ENCODE measurements around the gene GATB.

The GATB gene

GRCh38 chr4:151652841-151653547, 107.8 kb downstream of the GATB start:
- no peak overlapping the region for H3K4me3 Mint-ChIP-seq
- no peak for TF ChIP-seq CTCF (IDR thresholded peaks at IDR 0.05; ENCODE audit: unreplicated experiment in 3 of 3)
- H3K4me1 Mint-ChIP-seq, result peaks cover 7% of the 10 kb centered on the region
- no peak overlapping the region for H3K27ac Mint-ChIP-seq
- no peaks in the 10 kb centered on the region for H3K9me3 Mint-ChIP-seq
- peaks cover 19% of the 10 kb centered on the region for H3K36me3 Mint-ChIP-seq (ENCODE audit: low read depth)
- H3K27me3 Mint-ChIP-seq (ENCODE audit: low read depth), result peaks cover 15% of the 10 kb centered on the region

- Mint-ChIP-seq H3K27ac (no peak overlapping the region), H3K27me3 (ENCODE audit: low read depth) (peaks cover 15% of the 10 kb centered on the region), H3K36me3 (ENCODE audit: low read depth) (peaks cover 12% of the 10 kb centered on the region), H3K9me3 (no peaks in the 10 kb centered on the region), H3K4me3 (no peak overlapping the region), H3K4me1 (peaks cover 7% of the 10 kb centered on the region)
- no peak for TF ChIP-seq CTCF (IDR thresholded peaks at IDR 0.05; ENCODE audit: unreplicated experiment in 3 of 3)
These were observed 109.3 kb downstream of the GATB start for GRCh38 chr4:151651496-151651895.

GRCh38 chr4:151649479-151649878, 111.3 kb downstream of the GATB start:
- H3K9me3 Mint-ChIP-seq, result no peaks in the 10 kb centered on the region
- no peak overlapping the region for H3K4me3 Mint-ChIP-seq
- no peak for TF ChIP-seq CTCF (IDR thresholded peaks at IDR 0.05; ENCODE audit: unreplicated experiment in 3 of 3)
- H3K4me1 Mint-ChIP-seq, result peaks cover 7% of the 10 kb centered on the region
- no peak overlapping the region for H3K27ac Mint-ChIP-seq
- H3K36me3 Mint-ChIP-seq (ENCODE audit: low read depth), result peaks cover 12% of the 10 kb centered on the region
- peaks cover 15% of the 10 kb centered on the region for H3K27me3 Mint-ChIP-seq (ENCODE audit: low read depth)

- no peak overlapping the region for H3K4me3 Mint-ChIP-seq
- H3K27me3 Mint-ChIP-seq (ENCODE audit: low read depth), result peaks cover 4% of the 10 kb centered on the region
- H3K36me3 Mint-ChIP-seq (ENCODE audit: low read depth), result peaks cover 12% of the 10 kb centered on the region
These were observed 114.5 kb downstream of the GATB start for GRCh38 chr4:151646322-151646721.

GRCh38 chr4:151644622-151645021, 116.2 kb downstream of the GATB start:
- H3K9me3 Mint-ChIP-seq, result no peaks in the 10 kb centered on the region
- no peaks in the 10 kb centered on the region for H3K36me3 Mint-ChIP-seq (ENCODE audit: low read depth)
- no peak overlapping the region for H3K27ac Mint-ChIP-seq
- H3K27me3 Mint-ChIP-seq (ENCODE audit: low read depth), result no peaks in the 10 kb centered on the region
- H3K4me1 Mint-ChIP-seq, result no peaks in the 10 kb centered on the region
- no peak overlapping the region for H3K4me3 Mint-ChIP-seq
- TF ChIP-seq CTCF (IDR thresholded peaks at IDR 0.05; ENCODE audit: unreplicated experiment in 3 of 3), result no peak

More at GRCh38 chr4:151646322-151646721, 114.5 kb downstream of the GATB start:
- no peaks in the 10 kb centered on the region for H3K9me3 Mint-ChIP-seq
- TF ChIP-seq CTCF (IDR thresholded peaks at IDR 0.05; ENCODE audit: unreplicated experiment in 3 of 3), result no peak
- no peak overlapping the region for H3K27ac Mint-ChIP-seq
- no peaks in the 10 kb centered on the region for H3K4me1 Mint-ChIP-seq

GRCh38 chr4:151643564-151643963, 117.2 kb downstream of the GATB start:
- H3K4me3 Mint-ChIP-seq, result no peak overlapping the region
- no peaks in the 10 kb centered on the region for H3K36me3 Mint-ChIP-seq (ENCODE audit: low read depth)
- no peak overlapping the region for H3K27ac Mint-ChIP-seq
- TF ChIP-seq CTCF (IDR thresholded peaks at IDR 0.05; ENCODE audit: unreplicated experiment in 3 of 3), result no peak
- no peaks in the 10 kb centered on the region for H3K4me1 Mint-ChIP-seq
- no peaks in the 10 kb centered on the region for H3K9me3 Mint-ChIP-seq
- no peaks in the 10 kb centered on the region for H3K27me3 Mint-ChIP-seq (ENCODE audit: low read depth)
